PC-3 (cell line): Measurements from ENCODE around the gene NEGR1. TPM values are rescaled to one million over a fixed set of nuclear protein-coding genes. Genes with fewer than 3 reads are reported as not detected.

Source experiments
- ATAC-seq: fragments of 200-7000 bp; cut with Tn5 transposase; 2 replicates; pipeline ENCODE4 v1.9.1; 2020; ENCODE audit warnings: mild to moderate bottlenecking, moderate library complexity
- BruUV-seq: library from RNA; stranded (reverse); fragments of 400-500 nt; replicated peaks from 2 replicates; lab custom pipeline; 2021; lab: Mats Ljungman, UMichigan
- CTCF ChIA-PET: fragments of 300-600 bp; sonication (Branson Sonifier 250); formaldehyde crosslinking; loops from one replicate; lab custom pipeline; 2022; ENCODE audit warnings: antibody characterized with exemption; lab: Charles Lee
- POLR2A ChIA-PET: fragments of 300-600 bp; sonication (Branson Sonifier 250); formaldehyde crosslinking; loops from one replicate; lab custom pipeline; 2022; ENCODE audit warnings: antibody characterized with exemption; ENCODE audit not compliant: unreplicated experiment; lab: Charles Lee
- DNase-seq: peaks from one replicate; pipeline ENCODE4 v3.0.0-alpha.2; 2015
- H2AFZ ChIP-seq: fragments of 300-600 bp; sonication (generic); 2 replicates; pipeline ENCODE4 v1.6.0; 2016; ENCODE audit warnings: antibody characterized with exemption, low read length
- H3F3A ChIP-seq: fragments of 300-600 bp; sonication (generic); one replicate; pipeline ENCODE4 v1.6.0; 2017; ENCODE audit warnings: antibody characterized with exemption, low read length, control low read depth, mild to moderate bottlenecking; ENCODE audit not compliant: unreplicated experiment
- H3K27ac ChIP-seq: fragments of 300-600 bp; sonication (generic); 2 replicates; pipeline ENCODE4 v1.5.1; 2016; ENCODE audit warnings: mild to moderate bottlenecking, low read length
- H3K27me3 ChIP-seq: fragments of 300-600 bp; sonication (generic); 2 replicates; pipeline ENCODE4 v1.6.1; 2016; ENCODE audit warnings: low read length, mixed read lengths
- H3K36me3 ChIP-seq: fragments of 300-600 bp; sonication (generic); 2 replicates; pipeline ENCODE4 v1.6.1; 2016; ENCODE audit warnings: low read depth, mixed run types, low read length, mixed read lengths
- H3K4me1 ChIP-seq: fragments of 300-600 bp; sonication (generic); 2 replicates; pipeline ENCODE4 v1.5.1; 2016; ENCODE audit warnings: low read length; ENCODE audit not compliant: insufficient read depth
- H3K4me2 ChIP-seq: fragments of 300-600 bp; sonication (generic); 2 replicates; pipeline ENCODE4 v1.6.0; 2016; ENCODE audit warnings: low read length
- H3K4me3 ChIP-seq: fragments of 300-600 bp; sonication (generic); 2 replicates; pipeline ENCODE4 v1.5.1; 2016; ENCODE audit warnings: mild to moderate bottlenecking, low read length, mixed read lengths
- H3K79me2 ChIP-seq: fragments of 300-600 bp; sonication (generic); 2 replicates; pipeline ENCODE4 v1.6.1; 2017; ENCODE audit warnings: low read length, mixed read lengths
- H3K9ac ChIP-seq: fragments of 300-600 bp; sonication (generic); 2 replicates; pipeline ENCODE4 v1.6.0; 2016; ENCODE audit warnings: mild to moderate bottlenecking, low read length
- H3K9me2 ChIP-seq: fragments of 300-600 bp; sonication (generic); replicated peaks from 2 replicates; pipeline ENCODE4 v1.6.1; 2016; ENCODE audit warnings: mixed run types, low read length, mixed read lengths
- H3K9me3 ChIP-seq: fragments of 300-600 bp; sonication (generic); 2 replicates; pipeline ENCODE4 v1.6.1; 2016; ENCODE audit warnings: low read length, mixed read lengths
- H4K20me1 ChIP-seq: fragments of 300-600 bp; sonication (generic); 2 replicates; pipeline ENCODE4 v1.6.1; 2016; ENCODE audit warnings: low read length, mixed read lengths
- CTCF ChIP-seq: fragments of 300-600 bp; sonication (generic); conservative IDR thresholded peaks from 2 replicates; pipeline ENCODE4 v1.5.1; 2017; ENCODE audit warnings: antibody characterized with exemption, low read depth, mild to moderate bottlenecking, low read length
- EZH2 ChIP-seq: fragments of 300-600 bp; sonication (generic); IDR thresholded peaks from one replicate; pipeline ENCODE4 v1.6.1; 2017; ENCODE audit warnings: antibody characterized with exemption, mild to moderate bottlenecking, low read length; ENCODE audit not compliant: unreplicated experiment
- EZH2phosphoT487 ChIP-seq: fragments of 300-600 bp; sonication (generic); IDR thresholded peaks from 2 replicates; pipeline ENCODE4 v1.6.1; 2018; ENCODE audit warnings: mild to moderate bottlenecking, antibody characterized with exemption, low read length, borderline replicate concordance
- intact Hi-C: fragments of 100-400 bp; cut with micrococcal nuclease; formaldehyde crosslinking; loops from 2 replicates; pipeline ENCODE4 v1.9.0; 2023
- total RNA-seq: library from RNA; depleted of rRNA; stranded (reverse); fragments of >200 nt; gene quantifications from 2 replicates; pipeline ENCODE4 v1.2.3, GENCODE V29; 2014

NEGR1 gene
- total RNA-seq, 1 experiment from 2014 or later = 3.4 TPM

GRCh38 chr1:71787699-71788098 lies 494.6 kb downstream of the NEGR1 start:
- no peak for DNase-seq
- H3K9me2 ChIP-seq = no peaks in the 10 kb centered on the region
- H3K9ac ChIP-seq = no peak overlapping the region
- H3K27me3 ChIP-seq = no peaks in the 10 kb centered on the region
- H3F3A ChIP-seq = no peaks in the 10 kb centered on the region
- no peaks in the 10 kb centered on the region for H3K9me3 ChIP-seq
- intact Hi-C loops = no loop called here
- no TSS peak for BruUV-seq
- CTCF ChIA-PET = no interaction called here
- H2AFZ ChIP-seq = no peak overlapping the region
- H4K20me1 ChIP-seq = no peaks in the 10 kb centered on the region
- H3K27ac ChIP-seq = no peak overlapping the region
- H3K4me3 ChIP-seq = no peak overlapping the region
- TF ChIP-seq EZH2 = no peak
- TF ChIP-seq EZH2phosphoT487 = no peak
- no peak for TF ChIP-seq CTCF
- no peaks in the 10 kb centered on the region for H3K36me3 ChIP-seq
- no peaks in the 10 kb centered on the region for H3K79me2 ChIP-seq
- POLR2A ChIA-PET = interaction anchor here (0.7 kb wide), 1 partner anchor 52 kb away, joined by 3 read pairs; no protein-coding TSS in a partner anchor
- ATAC-seq = no peak
- H3K4me1 ChIP-seq = no peaks in the 10 kb centered on the region
- no peak overlapping the region for H3K4me2 ChIP-seq

- Histone ChIP-seq H3K9me2 (no peaks in the 10 kb centered on the region), H3K4me2 (no peak overlapping the region), H3K27me3 (no peaks in the 10 kb centered on the region), H3F3A (no peaks in the 10 kb centered on the region), H3K4me3 (no peak overlapping the region), H2AFZ (no peak overlapping the region), H3K79me2 (no peaks in the 10 kb centered on the region), H3K9me3 (no peaks in the 10 kb centered on the region), H4K20me1 (no peaks in the 10 kb centered on the region), H3K9ac (no peak overlapping the region), H3K27ac (no peak overlapping the region), H3K36me3 (no peaks in the 10 kb centered on the region), H3K4me1 (no peaks in the 10 kb centered on the region)
- CTCF ChIA-PET = no interaction called here
- ATAC-seq = no peak
- BruUV-seq = no TSS peak
- DNase-seq = no peak
- TF ChIP-seq CTCF = no peak
- TF ChIP-seq EZH2phosphoT487 = no peak
- TF ChIP-seq EZH2 = no peak
- POLR2A ChIA-PET = no interaction called here
- intact Hi-C loops = no loop called here
Measured at GRCh38 chr1:71786218-71786617, 496.1 kb downstream of the NEGR1 start.

GRCh38 chr1:71785450-71785849 lies 496.9 kb downstream of the NEGR1 start:
- H3K36me3 ChIP-seq = no peaks in the 10 kb centered on the region
- intact Hi-C loops = no loop called here
- H3K4me1 ChIP-seq = no peaks in the 10 kb centered on the region
- BruUV-seq = no TSS peak
- no peaks in the 10 kb centered on the region for H4K20me1 ChIP-seq
- no peak for TF ChIP-seq EZH2phosphoT487
- TF ChIP-seq EZH2 = no peak
- no peak for TF ChIP-seq CTCF
- no peak overlapping the region for H3K4me2 ChIP-seq
- H3K79me2 ChIP-seq = no peaks in the 10 kb centered on the region
- ChIA-PET POLR2A (no interaction called here), CTCF (no interaction called here)
- DNase-seq (no peak), ATAC-seq (no peak)
- H3K27me3 ChIP-seq = no peaks in the 10 kb centered on the region
- no peak overlapping the region for H2AFZ ChIP-seq
- H3K9me3 ChIP-seq = no peaks in the 10 kb centered on the region
- no peak overlapping the region for H3K4me3 ChIP-seq
- H3F3A ChIP-seq = no peaks in the 10 kb centered on the region
- no peaks in the 10 kb centered on the region for H3K9me2 ChIP-seq
- H3K27ac ChIP-seq = no peak overlapping the region
- no peak overlapping the region for H3K9ac ChIP-seq
